ENCODE measurements around the gene CCDC88A.

The CCDC88A gene

DNA sequence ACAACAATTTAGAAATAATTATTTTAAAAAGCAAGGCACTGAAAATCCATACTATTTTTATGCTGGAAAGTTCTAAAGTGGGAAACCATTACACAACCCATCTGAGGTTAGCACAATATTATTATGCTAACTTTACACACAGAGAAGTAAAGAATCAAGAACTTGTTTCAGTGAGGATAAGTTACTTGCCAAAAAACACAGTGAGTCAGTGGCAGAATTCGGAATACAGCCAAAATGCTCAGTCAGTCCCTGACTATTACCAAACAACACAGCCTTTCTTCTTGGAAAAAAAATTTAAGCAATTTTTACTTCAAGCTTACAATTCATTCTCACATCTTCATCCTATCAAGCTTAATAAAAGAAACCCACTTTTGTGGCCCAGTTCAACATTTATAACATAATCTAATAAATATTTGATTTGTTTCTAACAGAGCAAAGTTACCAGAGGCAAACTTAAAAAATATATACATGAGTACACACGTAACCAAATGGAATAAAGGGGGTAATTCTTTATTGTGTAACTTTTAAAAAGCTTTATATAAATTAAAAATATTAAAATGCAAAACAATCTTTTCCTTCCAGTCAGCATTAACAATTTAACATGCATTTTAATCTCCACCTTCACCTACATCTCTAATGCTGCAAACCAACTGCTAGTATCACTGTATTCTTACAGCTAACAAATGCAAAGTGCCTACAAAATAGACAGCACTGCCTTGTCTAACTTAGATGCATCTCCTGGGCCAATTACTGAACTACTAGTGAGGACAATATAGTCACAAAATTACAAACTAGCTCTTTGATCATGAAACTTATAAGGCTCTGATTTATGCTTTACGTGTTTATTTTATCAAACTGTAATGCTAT is 55.2 kb downstream of the CCDC88A start:
- Histone ChIP-seq H3K27ac (ENCODE audit: extremely low read depth, low read depth, low read length) (no peak overlapping the region), H3K36me3 (ENCODE audit: control insufficient read depth in 2 of 2, insufficient read depth in 1 of 2, low read length in 2 of 2) (peaks cover 0 to 4% of the 10 kb centered on the region in 2 experiments; a peak in 2 of 3 replicates), H3K4me1 (ENCODE audit: control insufficient read depth, insufficient read depth, low read length) (peaks cover 5% of the 10 kb centered on the region; the same call in 1 of the 2 replicates), H3K9me3 (ENCODE audit: control insufficient read depth, insufficient read depth, low read depth, low read length) (no peaks in the 10 kb centered on the region), H3K4me3 (ENCODE audit: low read depth, low read length) (no peak overlapping the region)
- ChIA-PET POLR2A (no interaction called here), CTCF (no interaction called here)
- TF ChIP-seq ZNF302 (tag by site-specific recombination; IDR thresholded peaks at IDR 0.05; ENCODE audit: low read depth) = no peak
- TF ChIP-seq ZNF521 (tag by site-specific recombination; IDR thresholded peaks at IDR 0.05) = no peak
- TF ChIP-seq ZNF837 (tag by site-specific recombination; IDR thresholded peaks at IDR 0.05) = no peak
- no peak for TF ChIP-seq ZBTB8A (tag by site-specific recombination; IDR thresholded peaks at IDR 0.05)
- TF ChIP-seq, protein P1, sequence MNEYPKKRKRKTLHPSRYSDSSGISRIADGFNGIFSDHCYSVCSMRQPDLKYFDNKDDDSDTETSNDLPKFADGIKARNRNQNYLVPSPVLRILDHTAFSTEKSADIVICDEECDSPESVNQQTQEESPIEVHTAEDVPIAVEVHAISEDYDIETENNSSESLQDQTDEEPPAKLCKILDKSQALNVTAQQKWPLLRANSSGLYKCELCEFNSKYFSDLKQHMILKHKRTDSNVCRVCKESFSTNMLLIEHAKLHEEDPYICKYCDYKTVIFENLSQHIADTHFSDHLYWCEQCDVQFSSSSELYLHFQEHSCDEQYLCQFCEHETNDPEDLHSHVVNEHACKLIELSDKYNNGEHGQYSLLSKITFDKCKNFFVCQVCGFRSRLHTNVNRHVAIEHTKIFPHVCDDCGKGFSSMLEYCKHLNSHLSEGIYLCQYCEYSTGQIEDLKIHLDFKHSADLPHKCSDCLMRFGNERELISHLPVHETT (tag by site-specific recombination; IDR thresholded peaks at IDR 0.05) = no peak
- TF ChIP-seq ZNF610 (tag by site-specific recombination; IDR thresholded peaks at IDR 0.05; ENCODE audit: borderline replicate concordance) = no peak
- no peak for TF ChIP-seq YY1 (tag by site-specific recombination; IDR thresholded peaks at IDR 0.05)
- TF ChIP-seq, protein P2, sequence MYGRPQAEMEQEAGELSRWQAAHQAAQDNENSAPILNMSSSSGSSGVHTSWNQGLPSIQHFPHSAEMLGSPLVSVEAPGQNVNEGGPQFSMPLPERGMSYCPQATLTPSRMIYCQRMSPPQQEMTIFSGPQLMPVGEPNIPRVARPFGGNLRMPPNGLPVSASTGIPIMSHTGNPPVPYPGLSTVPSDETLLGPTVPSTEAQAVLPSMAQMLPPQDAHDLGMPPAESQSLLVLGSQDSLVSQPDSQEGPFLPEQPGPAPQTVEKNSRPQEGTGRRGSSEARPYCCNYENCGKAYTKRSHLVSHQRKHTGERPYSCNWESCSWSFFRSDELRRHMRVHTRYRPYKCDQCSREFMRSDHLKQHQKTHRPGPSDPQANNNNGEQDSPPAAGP (tag by site-specific recombination; IDR thresholded peaks at IDR 0.05) = no peak
- TF ChIP-seq, protein P3, sequence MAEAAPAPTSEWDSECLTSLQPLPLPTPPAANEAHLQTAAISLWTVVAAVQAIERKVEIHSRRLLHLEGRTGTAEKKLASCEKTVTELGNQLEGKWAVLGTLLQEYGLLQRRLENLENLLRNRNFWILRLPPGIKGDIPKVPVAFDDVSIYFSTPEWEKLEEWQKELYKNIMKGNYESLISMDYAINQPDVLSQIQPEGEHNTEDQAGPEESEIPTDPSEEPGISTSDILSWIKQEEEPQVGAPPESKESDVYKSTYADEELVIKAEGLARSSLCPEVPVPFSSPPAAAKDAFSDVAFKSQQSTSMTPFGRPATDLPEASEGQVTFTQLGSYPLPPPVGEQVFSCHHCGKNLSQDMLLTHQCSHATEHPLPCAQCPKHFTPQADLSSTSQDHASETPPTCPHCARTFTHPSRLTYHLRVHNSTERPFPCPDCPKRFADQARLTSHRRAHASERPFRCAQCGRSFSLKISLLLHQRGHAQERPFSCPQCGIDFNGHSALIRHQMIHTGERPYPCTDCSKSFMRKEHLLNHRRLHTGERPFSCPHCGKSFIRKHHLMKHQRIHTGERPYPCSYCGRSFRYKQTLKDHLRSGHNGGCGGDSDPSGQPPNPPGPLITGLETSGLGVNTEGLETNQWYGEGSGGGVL (tag by site-specific recombination; IDR thresholded peaks at IDR 0.05) = no peak
- TF ChIP-seq, protein P4, sequence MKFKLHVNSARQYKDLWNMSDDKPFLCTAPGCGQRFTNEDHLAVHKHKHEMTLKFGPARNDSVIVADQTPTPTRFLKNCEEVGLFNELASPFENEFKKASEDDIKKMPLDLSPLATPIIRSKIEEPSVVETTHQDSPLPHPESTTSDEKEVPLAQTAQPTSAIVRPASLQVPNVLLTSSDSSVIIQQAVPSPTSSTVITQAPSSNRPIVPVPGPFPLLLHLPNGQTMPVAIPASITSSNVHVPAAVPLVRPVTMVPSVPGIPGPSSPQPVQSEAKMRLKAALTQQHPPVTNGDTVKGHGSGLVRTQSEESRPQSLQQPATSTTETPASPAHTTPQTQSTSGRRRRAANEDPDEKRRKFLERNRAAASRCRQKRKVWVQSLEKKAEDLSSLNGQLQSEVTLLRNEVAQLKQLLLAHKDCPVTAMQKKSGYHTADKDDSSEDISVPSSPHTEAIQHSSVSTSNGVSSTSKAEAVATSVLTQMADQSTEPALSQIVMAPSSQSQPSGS (tag by site-specific recombination; IDR thresholded peaks at IDR 0.05; ENCODE audit: low read depth) = no peak

DNA sequence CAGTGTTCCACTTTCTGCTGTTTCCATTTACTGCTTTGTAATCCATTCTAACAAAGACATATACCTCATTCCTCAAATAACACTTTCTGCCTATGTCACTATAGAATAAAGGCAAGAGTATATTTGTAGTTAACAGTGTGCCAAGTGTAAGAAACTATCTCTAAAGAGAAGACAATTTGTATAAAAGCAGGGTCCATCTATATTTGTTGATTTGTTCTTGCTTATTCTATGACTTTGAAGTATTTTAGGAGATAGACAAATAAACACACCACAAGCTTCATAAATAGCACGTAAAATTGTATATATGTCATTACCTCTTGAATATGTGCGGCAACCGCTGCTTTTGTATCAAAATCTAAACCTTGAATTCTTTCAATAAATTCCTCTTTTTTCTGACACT is 56.0 kb downstream of the CCDC88A start:
- POLR2A ChIA-PET = interaction anchor here (0.6 kb wide), 1 partner anchor 10 kb away, joined by 3 read pairs; no protein-coding TSS in a partner anchor
- no peak for TF ChIP-seq ZNF521 (tag by site-specific recombination; IDR thresholded peaks at IDR 0.05)
- TF ChIP-seq ZNF266 (tag by site-specific recombination; IDR thresholded peaks at IDR 0.05; ENCODE audit: low read depth) = no peak
- TF ChIP-seq, protein P5, sequence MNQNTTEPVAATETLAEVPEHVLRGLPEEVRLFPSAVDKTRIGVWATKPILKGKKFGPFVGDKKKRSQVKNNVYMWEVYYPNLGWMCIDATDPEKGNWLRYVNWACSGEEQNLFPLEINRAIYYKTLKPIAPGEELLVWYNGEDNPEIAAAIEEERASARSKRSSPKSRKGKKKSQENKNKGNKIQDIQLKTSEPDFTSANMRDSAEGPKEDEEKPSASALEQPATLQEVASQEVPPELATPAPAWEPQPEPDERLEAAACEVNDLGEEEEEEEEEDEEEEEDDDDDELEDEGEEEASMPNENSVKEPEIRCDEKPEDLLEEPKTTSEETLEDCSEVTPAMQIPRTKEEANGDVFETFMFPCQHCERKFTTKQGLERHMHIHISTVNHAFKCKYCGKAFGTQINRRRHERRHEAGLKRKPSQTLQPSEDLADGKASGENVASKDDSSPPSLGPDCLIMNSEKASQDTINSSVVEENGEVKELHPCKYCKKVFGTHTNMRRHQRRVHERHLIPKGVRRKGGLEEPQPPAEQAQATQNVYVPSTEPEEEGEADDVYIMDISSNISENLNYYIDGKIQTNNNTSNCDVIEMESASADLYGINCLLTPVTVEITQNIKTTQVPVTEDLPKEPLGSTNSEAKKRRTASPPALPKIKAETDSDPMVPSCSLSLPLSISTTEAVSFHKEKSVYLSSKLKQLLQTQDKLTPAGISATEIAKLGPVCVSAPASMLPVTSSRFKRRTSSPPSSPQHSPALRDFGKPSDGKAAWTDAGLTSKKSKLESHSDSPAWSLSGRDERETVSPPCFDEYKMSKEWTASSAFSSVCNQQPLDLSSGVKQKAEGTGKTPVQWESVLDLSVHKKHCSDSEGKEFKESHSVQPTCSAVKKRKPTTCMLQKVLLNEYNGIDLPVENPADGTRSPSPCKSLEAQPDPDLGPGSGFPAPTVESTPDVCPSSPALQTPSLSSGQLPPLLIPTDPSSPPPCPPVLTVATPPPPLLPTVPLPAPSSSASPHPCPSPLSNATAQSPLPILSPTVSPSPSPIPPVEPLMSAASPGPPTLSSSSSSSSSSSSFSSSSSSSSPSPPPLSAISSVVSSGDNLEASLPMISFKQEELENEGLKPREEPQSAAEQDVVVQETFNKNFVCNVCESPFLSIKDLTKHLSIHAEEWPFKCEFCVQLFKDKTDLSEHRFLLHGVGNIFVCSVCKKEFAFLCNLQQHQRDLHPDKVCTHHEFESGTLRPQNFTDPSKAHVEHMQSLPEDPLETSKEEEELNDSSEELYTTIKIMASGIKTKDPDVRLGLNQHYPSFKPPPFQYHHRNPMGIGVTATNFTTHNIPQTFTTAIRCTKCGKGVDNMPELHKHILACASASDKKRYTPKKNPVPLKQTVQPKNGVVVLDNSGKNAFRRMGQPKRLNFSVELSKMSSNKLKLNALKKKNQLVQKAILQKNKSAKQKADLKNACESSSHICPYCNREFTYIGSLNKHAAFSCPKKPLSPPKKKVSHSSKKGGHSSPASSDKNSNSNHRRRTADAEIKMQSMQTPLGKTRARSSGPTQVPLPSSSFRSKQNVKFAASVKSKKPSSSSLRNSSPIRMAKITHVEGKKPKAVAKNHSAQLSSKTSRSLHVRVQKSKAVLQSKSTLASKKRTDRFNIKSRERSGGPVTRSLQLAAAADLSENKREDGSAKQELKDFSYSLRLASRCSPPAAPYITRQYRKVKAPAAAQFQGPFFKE (tag by site-specific recombination; IDR thresholded peaks at IDR 0.05; ENCODE audit: borderline replicate concordance) = no peak
- TF ChIP-seq ZEB2 (tag by site-specific recombination; IDR thresholded peaks at IDR 0.05) = no peak
- no peak for TF ChIP-seq YY2 (tag by site-specific recombination; IDR thresholded peaks at IDR 0.05)
- TF ChIP-seq ZNF416 (tag by site-specific recombination; IDR thresholded peaks at IDR 0.05) = no peak
- TF ChIP-seq, protein P6, sequence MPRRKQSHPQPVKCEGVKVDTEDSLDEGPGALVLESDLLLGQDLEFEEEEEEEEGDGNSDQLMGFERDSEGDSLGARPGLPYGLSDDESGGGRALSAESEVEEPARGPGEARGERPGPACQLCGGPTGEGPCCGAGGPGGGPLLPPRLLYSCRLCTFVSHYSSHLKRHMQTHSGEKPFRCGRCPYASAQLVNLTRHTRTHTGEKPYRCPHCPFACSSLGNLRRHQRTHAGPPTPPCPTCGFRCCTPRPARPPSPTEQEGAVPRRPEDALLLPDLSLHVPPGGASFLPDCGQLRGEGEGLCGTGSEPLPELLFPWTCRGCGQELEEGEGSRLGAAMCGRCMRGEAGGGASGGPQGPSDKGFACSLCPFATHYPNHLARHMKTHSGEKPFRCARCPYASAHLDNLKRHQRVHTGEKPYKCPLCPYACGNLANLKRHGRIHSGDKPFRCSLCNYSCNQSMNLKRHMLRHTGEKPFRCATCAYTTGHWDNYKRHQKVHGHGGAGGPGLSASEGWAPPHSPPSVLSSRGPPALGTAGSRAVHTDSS (tag by site-specific recombination; IDR thresholded peaks at IDR 0.05) = no peak
- no peak for TF ChIP-seq ZNF223 (tag by site-specific recombination; IDR thresholded peaks at IDR 0.05)
- H3K27ac ChIP-seq (ENCODE audit: extremely low read depth, low read depth, low read length) = no peak overlapping the region
- H3K4me1 ChIP-seq (ENCODE audit: control insufficient read depth, insufficient read depth, low read length) = peaks cover 5% of the 10 kb centered on the region; the same call in 1 of the 2 replicates
- CTCF ChIA-PET = no interaction called here
- peaks cover 0 to 4% of the 10 kb centered on the region in 2 experiments; a peak in 2 of 3 replicates for H3K36me3 ChIP-seq (ENCODE audit: control insufficient read depth in 2 of 2, insufficient read depth in 1 of 2, low read length in 2 of 2)
- H3K9me3 ChIP-seq (ENCODE audit: control insufficient read depth, insufficient read depth, low read depth, low read length) = no peaks in the 10 kb centered on the region
- no peak overlapping the region for H3K4me3 ChIP-seq (ENCODE audit: low read depth, low read length)

Measured in HEK293 (cell line).